IPS-11a (cell line): ENCODE results near the gene CACNB4.
"Not testable (repeated sequence)": the region's sequence is repeated elsewhere in the genome, so short reads cannot be mapped to it uniquely, and the experiment has no call there.

ENCODE experiments used
- H3K4me3 ChIP-seq: one replicate; pipeline ENCODE4 v1.5.1; 2013; ENCODE audit warnings: low read depth, low read length, control low read depth

Gene CACNB4

GRCh38 chr2:151828890-151829324 is 269.9 kb downstream of the CACNB4 start:
- peak overlapping the region; percentile 42 for H3K4me3 ChIP-seq

- peak within 1 kb of the TSS; percentile 67 for H3K4me3 ChIP-seq
These were observed 270.5 kb downstream of the CACNB4 start, which contains the start of gene ARL5A for GRCh38 chr2:151828143-151828889. Gene ARL5A (minus strand): TSS chr2:151828421. CDS start chr2:151828176, 245 bp downstream.

GRCh38 chr2:151827564-151828142 is 271.2 kb downstream of the CACNB4 start:
- H3K4me3 ChIP-seq, result peak overlapping the region; percentile 67

GRCh38 chr2:151826737-151827157 is 272.1 kb downstream of the CACNB4 start:
- peak overlapping the region; percentile 67 for H3K4me3 ChIP-seq

- H3K4me3 ChIP-seq, result no peak overlapping the region
These were observed 274.0 kb downstream of the CACNB4 start for GRCh38 chr2:151824886-151825285.

GRCh38 chr2:151823651-151824050 is 275.2 kb downstream of the CACNB4 start:
- H3K4me3 ChIP-seq, result no peak overlapping the region

- no peak overlapping the region for H3K4me3 ChIP-seq
These were observed 278.9 kb downstream of the CACNB4 start for GRCh38 chr2:151819920-151820319.

GRCh38 chr2:151817929-151818328 is 280.9 kb downstream of the CACNB4 start:
- H3K4me3 ChIP-seq, result no peak overlapping the region

- no peak overlapping the region for H3K4me3 ChIP-seq
These were observed 282.0 kb downstream of the CACNB4 start for GRCh38 chr2:151816843-151817242.

GRCh38 chr2:151815821-151816489 is 282.9 kb downstream of the CACNB4 start:
- no peak overlapping the region for H3K4me3 ChIP-seq

- no peak overlapping the region for H3K4me3 ChIP-seq
These were observed 288.4 kb downstream of the CACNB4 start for GRCh38 chr2:151810489-151810888.

- H3K4me3 ChIP-seq, result no peak overlapping the region
These were observed 289.8 kb downstream of the CACNB4 start for GRCh38 chr2:151809073-151809383.

- no peak overlapping the region for H3K4me3 ChIP-seq
These were observed 290.4 kb downstream of the CACNB4 start for GRCh38 chr2:151808258-151809072.

GRCh38 chr2:151805961-151806360 is 292.9 kb downstream of the CACNB4 start:
- no peak overlapping the region for H3K4me3 ChIP-seq

- no peak overlapping the region for H3K4me3 ChIP-seq
These were observed 293.5 kb downstream of the CACNB4 start for GRCh38 chr2:151805343-151805742.

GRCh38 chr2:151803811-151804210 is 295.0 kb downstream of the CACNB4 start:
- no peak overlapping the region for H3K4me3 ChIP-seq

- H3K4me3 ChIP-seq, result no peak overlapping the region
These were observed 296.5 kb downstream of the CACNB4 start for GRCh38 chr2:151802315-151802714.

- H3K4me3 ChIP-seq, result no peak overlapping the region
These were observed 299.0 kb downstream of the CACNB4 start for GRCh38 chr2:151799886-151800292.

GRCh38 chr2:151796774-151797173 is 302.1 kb downstream of the CACNB4 start:
- H3K4me3 ChIP-seq, result no peak overlapping the region

GRCh38 chr2:151795646-151796240 is 303.1 kb downstream of the CACNB4 start:
- H3K4me3 ChIP-seq, result no peak overlapping the region

- H3K4me3 ChIP-seq, result not testable (repeated sequence)
These were observed 304.4 kb downstream of the CACNB4 start for GRCh38 chr2:151794422-151794821.
